Mesenchymal stem cell (in vitro differentiated cells and primary cell): ENCODE data around the gene ASB18.

Source experiments
- DNase-seq: peaks from one replicate; pipeline ENCODE4 v3.0.0-alpha.2; 2013
- H2AFZ ChIP-seq: one replicate; pipeline ENCODE4 v1.6.1; 2013; ENCODE audit warnings: low read depth, mild to moderate bottlenecking, control low read depth, inconsistent platforms, low read length, moderate library complexity
- H2AK5ac ChIP-seq: 2 replicates; pipeline ENCODE4 v1.6.1; 2013; ENCODE audit warnings: low read length, moderate library complexity, mild to moderate bottlenecking, inconsistent platforms; ENCODE audit not compliant: severe bottlenecking
- H2BK120ac ChIP-seq: one replicate; pipeline ENCODE4 v1.6.1; 2013; ENCODE audit warnings: low read depth, mild to moderate bottlenecking, inconsistent platforms, low read length, moderate library complexity
- H2BK12ac ChIP-seq, 2 experiments: one replicate each; pipeline ENCODE4 v1.6.1; 2013; ENCODE audit warnings: inconsistent platforms in 2 of 2, low read length in 2 of 2, mild to moderate bottlenecking in 2 of 2, moderate library complexity in 2 of 2, control low read depth in 1 of 2
- H2BK15ac ChIP-seq: one replicate; pipeline ENCODE4 v1.6.1; 2013; ENCODE audit warnings: mild to moderate bottlenecking, low read depth, inconsistent platforms; ENCODE audit not compliant: poor library complexity, severe bottlenecking
- H2BK5ac ChIP-seq: 2 replicates; pipeline ENCODE4 v1.6.1; 2013; ENCODE audit warnings: low read depth, mild to moderate bottlenecking, low read length, control low read depth, inconsistent platforms; ENCODE audit not compliant: poor library complexity, severe bottlenecking
- H3K14ac ChIP-seq, 2 experiments: one replicate each; pipeline ENCODE4 v1.6.1; 2013; ENCODE audit warnings: inconsistent platforms in 2 of 2, low read length in 2 of 2, control low read depth in 1 of 2, mild to moderate bottlenecking in 1 of 2, moderate library complexity in 1 of 2
- H3K18ac ChIP-seq, 2 experiments: one replicate each; pipeline ENCODE4 v1.6.1; 2013; ENCODE audit warnings: inconsistent platforms in 2 of 2, low read length in 2 of 2, control low read depth in 1 of 2, low read depth in 1 of 2, mild to moderate bottlenecking in 1 of 2
- H3K23ac ChIP-seq, 2 experiments: one replicate each; pipeline ENCODE4 v1.6.1; 2013; ENCODE audit warnings: inconsistent platforms in 2 of 2, low read length in 2 of 2, mild to moderate bottlenecking in 2 of 2, moderate library complexity in 2 of 2, control low read depth in 1 of 2
- H3K27ac ChIP-seq: 2 replicates; pipeline ENCODE4 v1.5.1; 2013; ENCODE audit warnings: mild to moderate bottlenecking, moderate library complexity, low read length, control low read depth, inconsistent platforms; ENCODE audit not compliant: poor library complexity, severe bottlenecking
- H3K27me3 ChIP-seq, 2 experiments: 2 replicates each; pipeline versions ENCODE4 v1.6.1 to v1.7.0; 2013; ENCODE audit warnings: low read length in 2 of 2, mild to moderate bottlenecking in 2 of 2, moderate library complexity in 2 of 2, control low read depth in 1 of 2, inconsistent platforms in 1 of 2; ENCODE audit not compliant: control insufficient read depth in 1 of 2, insufficient read depth in 1 of 2
- H3K36me3 ChIP-seq, 2 experiments: 2 replicates each; pipeline versions ENCODE4 v1.6.1 to v1.7.0; 2013; ENCODE audit warnings: low read length in 2 of 2, control low read depth in 1 of 2, inconsistent platforms in 1 of 2, low read depth in 1 of 2, mild to moderate bottlenecking in 1 of 2; ENCODE audit not compliant: insufficient read depth in 2 of 2, control insufficient read depth in 1 of 2
- H3K4ac ChIP-seq, 2 experiments: one replicate each; pipeline ENCODE4 v1.6.1; 2013; ENCODE audit warnings: inconsistent platforms in 2 of 2, low read length in 2 of 2, mild to moderate bottlenecking in 2 of 2, moderate library complexity in 2 of 2, control low read depth in 1 of 2, low read depth in 1 of 2
- H3K4me1 ChIP-seq: 2 replicates; pipeline ENCODE4 v1.6.1; 2013; ENCODE audit warnings: low read depth, low read length, control low read depth; ENCODE audit not compliant: control insufficient read depth, insufficient read depth
- H3K4me2 ChIP-seq: 2 replicates; pipeline ENCODE4 v1.6.1; 2013; ENCODE audit warnings: low read length, mild to moderate bottlenecking, inconsistent platforms; ENCODE audit not compliant: poor library complexity, severe bottlenecking
- H3K4me3 ChIP-seq, 2 experiments: 2 replicates each; pipeline versions ENCODE4 v1.5.1 to v1.7.0; 2013; ENCODE audit warnings: low read length in 2 of 2, mild to moderate bottlenecking in 2 of 2, control low read depth in 1 of 2, low read depth in 1 of 2; ENCODE audit not compliant: insufficient read depth in 1 of 2
- H3K79me1 ChIP-seq: replicated peaks from 2 replicates; pipeline ENCODE4 v1.6.1; 2013; ENCODE audit warnings: mild to moderate bottlenecking, control low read depth, low read length, inconsistent platforms; ENCODE audit not compliant: poor library complexity, severe bottlenecking
- H3K9ac ChIP-seq: 2 replicates; pipeline ENCODE4 v1.7.0; 2013; ENCODE audit warnings: mild to moderate bottlenecking, low read length, moderate library complexity
- H3K9me3 ChIP-seq: 2 replicates; pipeline ENCODE4 v1.7.0; 2013; ENCODE audit warnings: mild to moderate bottlenecking, low read length; ENCODE audit not compliant: control insufficient read depth
- H4K8ac ChIP-seq: one replicate; pipeline ENCODE4 v1.6.1; 2013; ENCODE audit warnings: inconsistent platforms, mild to moderate bottlenecking, low read length, moderate library complexity
- H4K91ac ChIP-seq: one replicate; pipeline ENCODE4 v1.6.1; 2013; ENCODE audit warnings: mild to moderate bottlenecking, low read length, inconsistent platforms
- WGBS: methylation state at CpG from one replicate; pipeline ENCODE4 v1.1.7; 2013; ENCODE audit warnings: mixed read lengths; 5-methylcytosine and 5-hydroxymethylcytosine counted together

Gene ASB18

DNA sequence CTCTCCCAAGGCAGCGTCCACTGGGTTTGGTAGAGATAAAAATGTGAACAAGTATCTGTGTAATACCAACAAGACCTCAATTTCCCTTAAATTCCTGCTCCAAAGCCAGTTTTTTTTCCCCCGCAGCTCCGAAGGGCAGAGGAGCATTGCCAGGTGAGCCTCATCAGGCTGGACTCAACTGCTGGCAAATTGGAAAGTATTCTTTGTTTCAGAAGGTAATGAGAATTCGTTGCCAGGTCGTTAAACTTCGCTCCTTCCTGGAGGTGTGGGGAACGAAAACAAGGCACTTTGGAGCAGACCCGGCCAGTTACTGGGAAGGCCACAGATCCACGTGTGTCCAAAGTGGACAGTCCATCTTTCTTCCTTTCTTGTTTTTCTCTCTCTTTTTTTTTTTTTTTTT, 30.4 kb upstream of the ASB18 start:
- H4K91ac ChIP-seq = no peak overlapping the region
- H3K9me3 ChIP-seq = no peaks in the 10 kb centered on the region
- H3K18ac ChIP-seq = no peak overlapping the region
- H3K4ac ChIP-seq = no peak overlapping the region
- no peak overlapping the region for H3K9ac ChIP-seq
- no peak overlapping the region for H2BK15ac ChIP-seq
- H4K8ac ChIP-seq = no peak overlapping the region
- no peak overlapping the region for H3K4me3 ChIP-seq
- H3K79me1 ChIP-seq = no peaks in the 10 kb centered on the region
- H2AFZ ChIP-seq = no peak overlapping the region
- no peak overlapping the region for H2AK5ac ChIP-seq
- 80% methylated on average over 8 of the region's 9 CpGs for WGBS
- no peak for DNase-seq
- H3K4me2 ChIP-seq = no peak overlapping the region
- H2BK120ac ChIP-seq = no peak overlapping the region
- H3K36me3 ChIP-seq = no peaks in the 10 kb centered on the region
- no peak overlapping the region for H3K23ac ChIP-seq
- no peak overlapping the region for H2BK12ac ChIP-seq
- no peaks in the 10 kb centered on the region for H3K4me1 ChIP-seq
- H3K14ac ChIP-seq = no peak overlapping the region
- H3K27ac ChIP-seq = no peak overlapping the region
- no peak overlapping the region for H2BK5ac ChIP-seq
- peaks cover 0 to 48% of the 10 kb centered on the region in 2 experiments for H3K27me3 ChIP-seq

DNA sequence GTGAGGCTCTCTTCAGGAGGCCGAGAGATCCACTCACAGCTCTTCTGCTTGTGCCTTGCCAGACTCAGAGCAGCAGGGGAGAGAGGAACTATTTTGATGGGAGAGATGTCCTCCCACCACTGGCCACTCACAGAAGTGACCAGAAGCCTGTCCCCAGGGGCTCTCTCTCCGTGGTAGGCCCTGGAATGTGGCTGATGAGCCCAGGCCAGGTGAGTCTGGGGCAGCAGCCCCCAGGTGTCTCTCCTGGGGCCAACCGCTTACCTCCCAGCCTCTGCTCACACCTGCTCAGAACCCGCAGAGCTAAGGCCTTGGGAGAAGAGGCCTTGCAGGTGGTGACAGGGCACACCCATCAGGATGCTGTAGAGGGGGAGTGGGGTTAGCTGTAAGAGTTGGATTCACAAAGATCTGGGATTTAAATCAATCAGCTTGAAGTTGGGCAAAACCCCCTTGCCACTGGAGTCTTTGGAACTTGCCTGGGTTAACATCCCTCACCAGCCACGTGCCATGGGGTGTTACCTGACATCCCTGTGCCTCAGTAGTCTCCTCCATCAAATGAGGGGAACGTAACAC, 29.1 kb upstream of the ASB18 start:
- Histone ChIP-seq H3K27me3 (peaks cover 7 to 58% of the 10 kb centered on the region in 2 experiments), H3K4ac (no peak overlapping the region), H2BK120ac (no peak overlapping the region), H3K4me2 (no peak overlapping the region), H2BK12ac (no peak overlapping the region), H3K9ac (no peak overlapping the region), H3K36me3 (no peaks in the 10 kb centered on the region), H3K4me3 (no peak overlapping the region), H3K4me1 (no peaks in the 10 kb centered on the region), H3K27ac (no peak overlapping the region), H2BK5ac (no peak overlapping the region), H3K79me1 (no peaks in the 10 kb centered on the region), H2AK5ac (no peak overlapping the region), H2AFZ (no peak overlapping the region), H3K18ac (no peak overlapping the region), H2BK15ac (no peak overlapping the region), H4K91ac (no peak overlapping the region), H3K14ac (no peak overlapping the region), H3K23ac (no peak overlapping the region), H3K9me3 (no peaks in the 10 kb centered on the region), H4K8ac (no peak overlapping the region)
- 58% methylated on average over 5 of the region's 6 CpGs for WGBS
- no peak for DNase-seq

DNA sequence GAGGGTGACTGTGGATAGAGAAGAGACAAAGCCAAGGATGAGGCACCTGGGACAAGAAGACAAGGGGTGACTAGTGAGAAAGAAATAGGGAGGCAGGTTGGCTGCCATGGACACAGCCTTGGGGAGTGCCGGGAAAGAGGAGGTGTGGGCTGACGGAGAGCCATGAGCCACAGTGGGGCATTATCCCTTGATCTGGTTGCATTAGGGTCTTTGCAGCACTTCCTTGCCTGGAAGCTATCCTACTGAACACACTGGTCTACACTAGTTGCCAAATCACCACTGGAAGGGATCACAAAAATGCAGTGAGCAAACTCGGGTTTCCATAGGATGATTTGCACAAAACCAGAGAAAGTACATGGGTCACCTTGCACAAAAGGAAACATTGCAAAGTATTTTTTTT, 27.7 kb upstream of the ASB18 start:
- no peak overlapping the region for H2AK5ac ChIP-seq
- WGBS = 79% methylated on average over 3 of the region's 3 CpGs
- H3K36me3 ChIP-seq = no peaks in the 10 kb centered on the region
- H3K4me3 ChIP-seq = no peak overlapping the region
- no peak overlapping the region for H2BK12ac ChIP-seq
- no peak overlapping the region for H2BK5ac ChIP-seq
- H3K23ac ChIP-seq = no peak overlapping the region
- no peaks in the 10 kb centered on the region for H3K79me1 ChIP-seq
- H3K9me3 ChIP-seq = no peaks in the 10 kb centered on the region
- H3K9ac ChIP-seq = no peak overlapping the region
- no peak overlapping the region for H2AFZ ChIP-seq
- H2BK120ac ChIP-seq = no peak overlapping the region
- H3K14ac ChIP-seq = no peak overlapping the region
- H4K91ac ChIP-seq = no peak overlapping the region
- no peak overlapping the region for H3K27ac ChIP-seq
- H3K27me3 ChIP-seq = peaks cover 11 to 52% of the 10 kb centered on the region in 2 experiments
- no peak for DNase-seq
- H3K4me1 ChIP-seq = peaks cover 4% of the 10 kb centered on the region
- no peak overlapping the region for H2BK15ac ChIP-seq
- H3K18ac ChIP-seq = no peak overlapping the region
- H3K4me2 ChIP-seq = no peak overlapping the region
- no peak overlapping the region for H4K8ac ChIP-seq
- H3K4ac ChIP-seq = no peak overlapping the region

DNA sequence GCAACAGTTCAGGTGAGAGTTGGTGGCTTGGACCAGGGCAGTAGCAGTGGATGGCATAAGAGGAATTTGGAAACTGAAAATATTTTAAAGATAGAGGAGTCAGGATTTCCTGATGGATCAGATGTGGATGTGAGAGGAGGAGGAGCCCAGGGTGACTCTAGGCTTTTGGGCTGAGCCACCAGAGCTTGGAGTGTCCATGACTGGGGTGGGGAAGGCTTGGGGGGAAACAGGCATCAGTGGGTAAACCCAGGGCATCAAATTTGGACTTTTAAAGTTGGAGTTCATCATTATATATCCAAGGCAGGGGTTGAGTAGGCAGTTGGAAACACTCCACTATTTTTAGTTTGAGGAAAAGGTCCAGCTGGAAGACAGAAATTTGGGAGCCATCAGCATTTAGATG, 27.3 kb upstream of the ASB18 start:
- no peak overlapping the region for H3K4me3 ChIP-seq
- no peak overlapping the region for H4K91ac ChIP-seq

More for the DNA sequence above, 27.3 kb upstream of the ASB18 start:
- Histone ChIP-seq H3K36me3 (no peaks in the 10 kb centered on the region), H3K23ac (no peak overlapping the region), H4K8ac (no peak overlapping the region), H3K18ac (no peak overlapping the region), H3K9ac (no peak overlapping the region), H3K14ac (no peak overlapping the region), H2AK5ac (no peak overlapping the region), H3K27ac (no peak overlapping the region), H3K4ac (no peak overlapping the region), H3K79me1 (no peaks in the 10 kb centered on the region), H3K4me2 (no peak overlapping the region), H3K27me3 (peaks cover 11 to 51% of the 10 kb centered on the region in 2 experiments), H2BK12ac (no peak overlapping the region), H3K9me3 (no peaks in the 10 kb centered on the region), H2AFZ (no peak overlapping the region), H2BK120ac (no peak overlapping the region), H2BK5ac (no peak overlapping the region), H2BK15ac (no peak overlapping the region), H3K4me1 (peaks cover 5% of the 10 kb centered on the region)
- no peak for DNase-seq
